Stimulated activated CD8-positive, alpha-beta memory T cell treated with anti-CD3 and anti-CD28 coated beads, Interleukin-12 subunit alpha, Interleukin-12 subunit beta, amount 100 ng/mL, for 4 hours (primary cell): Measurements from ENCODE around the gene MOB1A.
A peak's percentile ranks its signal among the peaks of the same experiment; 100 is the strongest.
"Not testable (repeated sequence)": the region's sequence is repeated elsewhere in the genome, so short reads cannot be mapped to it uniquely, and the experiment has no call there.

Experiments used
- DNase-seq: peaks from one replicate; pipeline ENCODE4 v3.0.0-alpha.2; 2020; ENCODE audit warnings: low read depth

MOB1A gene

DNA sequence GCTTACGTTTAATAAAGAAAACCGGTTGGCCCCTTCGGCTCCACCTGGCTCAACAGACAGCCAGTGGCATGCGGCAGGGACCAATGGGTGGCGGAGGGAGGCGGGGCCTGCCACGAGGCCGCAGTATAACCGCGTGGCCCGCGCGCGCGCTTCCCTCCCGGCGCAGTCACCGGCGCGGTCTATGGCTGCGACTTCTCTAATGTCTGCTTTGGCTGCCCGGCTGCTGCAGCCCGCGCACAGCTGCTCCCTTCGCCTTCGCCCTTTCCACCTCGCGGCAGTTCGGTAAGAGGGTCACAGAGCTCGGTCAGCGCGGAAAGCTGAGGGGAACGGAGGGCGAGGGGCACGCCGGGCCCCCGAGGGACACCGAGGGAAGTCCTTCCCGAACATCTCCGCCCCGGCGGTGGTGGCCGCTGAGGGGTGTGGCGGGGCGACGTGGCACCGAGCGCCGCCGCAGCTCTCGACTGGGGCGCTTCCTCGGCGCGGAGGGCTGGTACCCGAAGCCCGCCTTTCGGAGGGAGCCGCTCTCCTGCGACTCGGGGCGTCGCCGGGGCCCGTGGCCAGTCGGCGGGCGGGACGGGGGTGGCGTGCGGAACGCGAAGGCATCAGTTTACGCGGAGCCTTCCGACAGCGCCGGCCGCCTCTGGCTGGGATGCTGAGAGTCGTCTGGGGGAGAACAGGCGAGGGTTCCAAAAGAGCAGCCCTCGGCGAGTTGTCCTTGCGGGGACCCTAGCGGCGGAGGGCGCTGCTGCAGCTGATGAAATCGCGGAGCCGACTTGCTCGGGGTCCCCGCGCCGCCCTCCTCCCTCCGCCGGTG lies 20.0 kb upstream of the MOB1A start, which contains the start of gene MTHFD2:
Gene MTHFD2, plus strand, starts transcription at position 155 of the 814 bp plus-strand sequence. Its CDS starts 27 bp downstream, at position 182.
- DNase-seq, result peak; percentile 85

DNA sequence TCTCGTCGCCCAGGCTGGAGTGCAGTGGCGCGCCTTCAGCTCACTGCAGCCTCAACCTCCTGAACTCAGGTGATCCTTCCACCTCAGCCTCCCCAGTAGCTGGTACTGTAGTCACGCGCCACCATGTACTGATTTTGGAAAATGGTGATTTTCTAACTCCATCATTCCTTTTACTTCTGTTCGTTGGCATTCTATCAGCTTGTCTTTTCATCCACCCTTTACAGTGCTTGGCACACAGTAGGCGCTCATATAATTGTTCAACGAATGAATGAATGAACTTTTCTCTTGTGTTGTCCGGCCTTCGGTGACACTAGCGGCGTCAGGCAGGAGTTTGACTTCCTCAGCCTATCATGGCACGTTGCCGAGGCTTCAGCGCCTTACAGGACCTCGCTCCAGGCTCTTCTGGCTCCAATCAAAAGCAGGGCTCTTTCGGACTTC lies 19.4 kb upstream of the MOB1A start:
- no peak for DNase-seq

GRCh38 chr2:74197049-74197448 lies 18.4 kb upstream of the MOB1A start:
- DNase-seq, result no peak

DNA sequence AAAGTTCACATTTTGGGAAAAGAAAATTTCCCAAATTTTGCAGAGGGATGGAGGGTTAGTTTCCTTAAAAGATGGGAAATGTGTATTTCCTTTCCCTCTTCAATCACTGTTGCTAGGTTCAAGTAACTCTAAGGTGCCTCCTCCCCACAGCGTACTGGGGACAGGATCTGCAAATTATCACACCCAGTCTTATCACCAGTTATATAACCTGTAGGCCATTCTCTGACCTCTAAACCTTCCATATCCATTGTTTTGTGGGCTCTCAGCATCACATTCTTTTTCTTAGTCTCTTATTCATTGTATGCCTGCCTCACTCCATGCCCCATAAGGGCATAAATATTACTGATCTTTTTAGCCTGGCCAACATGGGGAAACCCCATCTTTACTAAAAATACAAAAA lies 16.1 kb upstream of the MOB1A start:
- DNase-seq, result no peak

GRCh38 chr2:74191596-74192380 lies 13.1 kb upstream of the MOB1A start:
- DNase-seq, result no peak

DNA sequence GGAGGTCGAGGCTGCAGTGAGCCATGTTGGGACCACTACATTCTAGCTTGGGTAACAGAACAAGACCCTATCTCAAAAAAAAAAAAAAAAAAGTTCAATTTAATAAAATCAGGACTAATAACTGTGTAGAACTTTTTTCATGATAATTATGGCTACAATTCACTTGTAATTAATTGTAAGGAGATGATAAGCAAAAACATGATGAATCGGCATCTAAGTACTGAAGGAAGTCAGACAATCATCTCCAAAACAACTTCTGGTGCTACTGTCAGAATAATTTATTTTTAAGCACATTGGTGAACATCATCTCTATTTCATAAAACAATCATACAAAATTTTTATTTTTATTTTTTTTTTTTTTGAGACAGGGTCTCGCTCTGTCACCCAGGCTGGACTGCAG lies 10.0 kb upstream of the MOB1A start:
- DNase-seq, result no peak

GRCh38 chr2:74188018-74188601 lies 9.4 kb upstream of the MOB1A start:
- DNase-seq, result no peak

- not testable (repeated sequence) for DNase-seq
These were observed 8.0 kb upstream of the MOB1A start for GRCh38 chr2:74186706-74187105.

GRCh38 chr2:74186038-74186437 lies 7.4 kb upstream of the MOB1A start:
- no peak for DNase-seq

- no peak for DNase-seq
These were observed 5.2 kb upstream of the MOB1A start for GRCh38 chr2:74183878-74184277.

DNA sequence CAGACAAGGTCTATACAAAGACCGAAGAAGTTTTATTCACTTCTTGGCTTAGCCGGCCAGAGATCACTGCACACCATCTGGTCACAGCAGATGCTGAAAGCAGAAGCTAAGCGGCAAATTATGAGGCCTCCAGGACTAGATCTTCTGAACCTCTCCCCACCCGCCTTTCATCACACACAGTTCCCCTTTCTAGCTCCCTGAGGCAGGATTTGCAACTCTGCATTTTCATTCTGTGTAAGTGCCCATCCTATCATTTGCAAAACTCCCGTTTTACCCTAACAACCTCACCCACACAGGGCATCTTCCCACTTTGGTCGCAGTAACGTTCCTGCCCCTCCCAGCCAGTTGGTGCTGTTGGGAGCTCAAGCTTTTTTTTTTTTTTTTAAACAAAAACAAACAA lies 3.1 kb upstream of the MOB1A start:
- no peak for DNase-seq

- DNase-seq, result no peak
These were observed 585 bp upstream of the MOB1A start for GRCh38 chr2:74179063-74179865.

- DNase-seq, result no peak
These were observed 983 bp downstream of the MOB1A start for GRCh38 chr2:74177696-74178095.

DNA sequence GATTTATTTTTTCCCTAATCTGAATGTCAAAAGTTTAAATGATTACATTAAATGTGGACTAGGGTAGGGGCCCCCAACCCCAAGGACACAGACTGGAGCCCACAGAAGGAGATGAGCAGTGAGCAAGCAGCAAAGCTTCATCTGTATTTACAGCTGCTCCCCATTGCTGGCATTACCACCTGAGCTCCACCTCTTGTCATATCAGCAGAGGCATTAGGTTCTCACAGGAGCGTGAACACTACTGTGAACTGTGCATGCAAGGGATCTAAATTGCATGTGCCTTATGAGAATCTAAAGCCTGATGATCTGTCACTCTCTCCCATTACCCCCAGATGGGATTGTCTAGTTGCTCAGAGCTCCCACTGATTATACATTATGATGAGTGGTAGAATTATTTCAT lies 3.8 kb downstream of the MOB1A start:
- DNase-seq, result no peak

- no peak for DNase-seq
These were observed 9.9 kb downstream of the MOB1A start for GRCh38 chr2:74168739-74169138.

- no peak for DNase-seq
These were observed 13.9 kb downstream of the MOB1A start for GRCh38 chr2:74164761-74165160.

GRCh38 chr2:74162951-74163350 lies 15.7 kb downstream of the MOB1A start:
- no peak for DNase-seq

- no peak for DNase-seq
These were observed 22.8 kb downstream of the MOB1A start for GRCh38 chr2:74155830-74156229.

DNA sequence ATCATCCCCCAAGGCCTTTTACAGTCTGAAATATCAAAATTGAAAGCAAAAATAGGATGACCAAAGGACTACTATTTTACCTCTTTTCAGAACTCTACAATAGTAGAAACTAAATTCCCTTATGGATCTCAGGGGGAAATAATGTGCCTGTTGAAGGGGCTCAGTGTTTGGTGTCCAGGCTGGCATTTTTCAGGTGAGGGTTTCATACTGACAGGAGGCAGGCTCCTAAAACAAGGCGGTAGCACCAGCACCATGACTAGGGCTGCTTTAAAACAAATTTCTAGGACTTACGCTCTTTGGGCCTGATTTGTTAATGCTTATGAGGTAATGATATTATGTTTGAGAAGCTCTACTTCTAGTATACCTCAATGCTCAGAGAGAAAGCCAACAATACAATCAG lies 25.7 kb downstream of the MOB1A start:
- DNase-seq, result no peak

- DNase-seq, result no peak
These were observed 28.9 kb downstream of the MOB1A start for GRCh38 chr2:74149570-74150319.

DNA sequence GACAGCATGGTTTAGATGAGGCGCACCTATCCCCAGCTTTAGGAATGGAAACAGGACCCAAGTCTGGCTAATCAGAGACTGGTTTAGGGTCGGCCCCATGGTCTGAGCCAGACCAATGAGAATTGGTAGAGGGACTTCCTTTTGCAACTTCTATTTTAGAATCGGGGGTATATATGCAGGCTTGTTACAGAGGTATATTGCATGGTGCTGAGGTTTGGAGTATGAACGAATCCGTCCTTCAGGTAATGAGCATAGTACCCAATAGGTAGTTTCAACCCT lies 29.5 kb downstream of the MOB1A start:
- no peak for DNase-seq
